SK-N-SH (cell line): ENCODE measurements around the gene RNU4-1. TPM values are rescaled to one million over a fixed set of nuclear protein-coding genes. Genes with fewer than 3 reads are reported as not detected.
A peak's percentile ranks its signal among the peaks of the same experiment; 100 is the strongest.

Experiments used
- CHD2 ChIP-seq: fragments of 150-350 bp; IDR thresholded peaks from 2 replicates; pipeline ENCODE4 v1.6.1; 2018; ENCODE audit warnings: low read length; ENCODE audit not compliant: partially characterized antibody
- ELF1 ChIP-seq: IDR thresholded peaks from 2 replicates; pipeline ENCODE4 v1.4.0; 2012
- EP300 ChIP-seq, 2 experiments: IDR thresholded peaks; 2 replicates each; pipeline versions ENCODE4 v1.4.0 to v1.6.1; 2012; ENCODE audit warnings: borderline replicate concordance in 1 of 2, low read depth in 1 of 2, low read length in 1 of 2
- EZH2phosphoT487 ChIP-seq: fragments of 200-600 bp; sonication (generic); IDR thresholded peaks from 2 replicates; pipeline ENCODE4 v1.6.1; 2017; ENCODE audit warnings: low read depth, mixed run types, mild to moderate bottlenecking, antibody characterized with exemption, moderate library complexity, borderline replicate concordance
- FOSL2 ChIP-seq: IDR thresholded peaks from 2 replicates; pipeline ENCODE4 v1.4.0; 2012; ENCODE audit warnings: low read depth, mild to moderate bottlenecking, moderate library complexity, borderline replicate concordance
- FOXM1 ChIP-seq: IDR thresholded peaks from 2 replicates; pipeline ENCODE4 v1.4.0; 2012; ENCODE audit warnings: low read depth, mild to moderate bottlenecking
- GABPA ChIP-seq: IDR thresholded peaks from 2 replicates; pipeline ENCODE4 v1.4.0; 2012; ENCODE audit warnings: low read depth, mild to moderate bottlenecking
- GATA2 ChIP-seq: sonication (generic); formaldehyde crosslinking; IDR thresholded peaks from 2 replicates; pipeline ENCODE4 v1.5.0; 2020; ENCODE audit warnings: mild to moderate bottlenecking, missing genetic modification reagents
- JUND ChIP-seq: IDR thresholded peaks from 2 replicates; pipeline ENCODE4 v1.4.0; 2012
- MAX ChIP-seq: IDR thresholded peaks from 2 replicates; pipeline ENCODE4 v1.4.0; 2012; ENCODE audit warnings: low read depth
- MEF2A ChIP-seq: IDR thresholded peaks from 2 replicates; pipeline ENCODE4 v1.4.0; 2012; ENCODE audit warnings: low read depth, borderline replicate concordance
- MXI1 ChIP-seq: IDR thresholded peaks from 2 replicates; pipeline ENCODE4 v1.6.1; 2012; ENCODE audit warnings: mild to moderate bottlenecking, low read depth, low read length, improper control_type of control experiment
- NFIC ChIP-seq: IDR thresholded peaks from 2 replicates; pipeline ENCODE4 v1.4.0; 2012; ENCODE audit warnings: borderline replicate concordance
- NRF1 ChIP-seq: IDR thresholded peaks from 2 replicates; pipeline ENCODE4 v1.6.1; 2012; ENCODE audit warnings: low read depth, mild to moderate bottlenecking, low read length
- PBX3 ChIP-seq: IDR thresholded peaks from 2 replicates; pipeline ENCODE4; 2012
- RAD21 ChIP-seq: IDR thresholded peaks from 2 replicates; pipeline ENCODE4 v1.6.1; 2012; ENCODE audit warnings: mild to moderate bottlenecking, low read length
- RCOR1 ChIP-seq: fragments of 150-350 bp; IDR thresholded peaks from 2 replicates; pipeline ENCODE4 v1.6.1; 2017; ENCODE audit warnings: antibody characterized with exemption, low read length
- REST ChIP-seq: IDR thresholded peaks from 2 replicates; pipeline ENCODE4 v1.6.1; 2012; ENCODE audit warnings: mild to moderate bottlenecking, low read depth, low read length, moderate library complexity
- RXRA ChIP-seq: IDR thresholded peaks from 2 replicates; pipeline ENCODE4 v1.4.0; 2012; ENCODE audit warnings: low read depth, mild to moderate bottlenecking, borderline replicate concordance
- SMC3 ChIP-seq: IDR thresholded peaks from 2 replicates; pipeline ENCODE4 v1.6.1; 2012; ENCODE audit warnings: low read depth, low read length, improper control_type of control experiment
- TAF1 ChIP-seq: IDR thresholded peaks from 2 replicates; pipeline ENCODE4 v1.6.1; 2012; ENCODE audit warnings: low read depth, mild to moderate bottlenecking, low read length, moderate library complexity, borderline replicate concordance
- TCF12 ChIP-seq: IDR thresholded peaks from 2 replicates; pipeline ENCODE4 v1.4.0; 2012
- USF1 ChIP-seq: IDR thresholded peaks from 2 replicates; pipeline ENCODE4 v1.4.0; 2012; ENCODE audit warnings: low read depth, borderline replicate concordance
- USF2 ChIP-seq: fragments of 150-350 bp; IDR thresholded peaks from 2 replicates; pipeline ENCODE4 v1.6.1; 2017; ENCODE audit warnings: antibody characterized with exemption, low read length, low read depth, borderline replicate concordance
- YY1 ChIP-seq: IDR thresholded peaks from 2 replicates; pipeline ENCODE4 v1.4.0; 2012; ENCODE audit warnings: low read depth, mild to moderate bottlenecking
- ZBTB33 ChIP-seq: IDR thresholded peaks from 2 replicates; pipeline ENCODE4 v1.4.0; 2012; ENCODE audit warnings: low read depth, borderline replicate concordance
- polyA plus RNA-seq, 3 experiments: library from polyadenylated mRNA; depleted of rRNA; stranded (reverse); fragments of >200 nt; gene quantifications; 2 replicates each; pipeline ENCODE4 v1.2.3, GENCODE V29; 2012

Gene RNU4-1
- polyA plus RNA-seq, 1 of the 3 experiments (the other 2 are of a cell fraction), result not detected

- TF ChIP-seq REST (no peak), RXRA (no peak), SMC3 (peak; percentile 10; the same call in 1 of the 2 replicates), MXI1 (peak; percentile 94), MAX (peak; percentile 100), CHD2 (no peak), RCOR1 (no peak), GATA2 (CRISPR knock-in tag) (no peak), EP300 (IDR thresholded peaks at IDR 0.05; ENCODE audit: borderline replicate concordance in 1 of 2, low read depth in 1 of 2, low read length in 1 of 2) (no peak), FOXM1 (no peak), YY1 (no peak), PBX3 (no peak), NFIC (no peak), JUND (no peak), EZH2phosphoT487 (no peak), TAF1 (peak; percentile 84), FOSL2 (no peak), ZBTB33 (no peak), GABPA (peak; percentile 34), TCF12 (no peak), ELF1 (peak; percentile 27; the same call in 1 of the 2 replicates), USF2 (peak; percentile 96), RAD21 (peak; percentile 31; the same call in 1 of the 2 replicates), NRF1 (peak; percentile 84), MEF2A (no peak), USF1 (peak; percentile 98)
Measured at GRCh38 chr12:120317224-120318105, 24.4 kb upstream of the RNU4-1 start (continued).
